Measurements from ENCODE around the gene MAP4K2.

DNA sequence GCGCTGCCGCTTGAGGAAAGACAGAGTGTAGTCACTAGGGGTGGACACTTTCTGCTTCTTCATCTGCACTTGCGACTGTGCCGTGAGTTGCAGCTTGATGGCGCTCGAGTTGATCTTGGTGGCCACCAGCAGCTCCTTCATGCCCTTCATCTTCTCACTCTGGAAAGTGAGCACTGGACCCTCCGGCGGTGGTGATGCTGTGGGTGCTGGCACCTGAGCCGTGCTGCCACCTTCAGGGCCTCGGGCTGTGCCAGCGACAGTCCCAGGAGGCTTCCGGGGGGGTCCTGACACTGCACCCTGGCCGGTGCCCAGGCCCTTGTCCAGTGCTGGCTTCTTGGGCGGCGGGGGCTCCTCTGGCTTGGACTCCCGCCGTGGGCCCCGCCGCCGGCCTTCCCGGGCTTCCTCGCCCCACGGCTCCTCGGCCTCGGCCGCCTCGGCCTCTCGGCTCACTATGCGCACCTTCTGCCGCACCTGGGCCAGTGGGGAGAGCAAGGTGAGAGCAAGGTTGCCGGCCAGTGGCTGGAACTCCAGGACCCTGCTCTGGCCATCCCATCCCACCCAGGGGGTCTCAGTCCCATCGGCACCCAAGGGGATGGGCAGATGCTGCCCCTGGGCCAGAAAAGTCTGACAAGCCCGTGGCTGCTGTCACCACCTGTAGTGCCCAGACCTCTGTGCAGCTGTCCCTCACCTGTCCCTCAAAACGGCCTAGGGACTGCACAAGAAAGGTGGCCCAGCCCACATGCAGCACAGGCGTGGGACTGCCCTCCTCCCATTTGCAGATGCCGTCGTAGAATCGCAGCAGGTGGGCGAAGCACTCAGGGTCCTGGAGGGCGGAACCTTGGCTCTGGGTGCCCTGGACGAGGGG is 1.6 kb upstream of the MAP4K2 start:
- TF ChIP-seq CTCF (IDR thresholded peaks at IDR 0.05; ENCODE audit: control extremely low read depth in 1 of 3, insufficient read depth in 1 of 3, low read depth in 1 of 3, low read length in 3 of 3) (peak in 2 of 3 experiments; percentile 53 to 60; a peak in 3 of 4 replicates), RNF2 (IDR thresholded peaks at IDR 0.05; ENCODE audit: borderline replicate concordance, low read depth, low read length, missing control alignments, poor library complexity, severe bottlenecking) (no peak), TBP (IDR thresholded peaks at IDR 0.05; ENCODE audit: low read depth, low read length) (no peak), GABPA (IDR thresholded peaks at IDR 0.05; ENCODE audit: borderline replicate concordance, insufficient read depth, low read length) (no peak), BRCA1 (IDR thresholded peaks at IDR 0.05; ENCODE audit: low read depth, low read length) (no peak), NRF1 (IDR thresholded peaks at IDR 0.05; ENCODE audit: low read depth, low read length) (no peak), RAD21 (IDR thresholded peaks at IDR 0.05 in 1 of 2, conservative IDR thresholded peaks at IDR 0.05 in 1 of 2; ENCODE audit: low read depth in 2 of 2, low read length in 2 of 2) (peak in 1 of 2 experiments; percentile 32; a peak in 1 of 4 replicates), POLR2AphosphoS5 (IDR thresholded peaks at IDR 0.05; ENCODE audit: low read depth, low read length) (no peak), ATF3 (IDR thresholded peaks at IDR 0.05; ENCODE audit: insufficient read depth, low read depth, low read length) (no peak)

Measured in H1 (cell line).